ENCODE results near the gene ADAMTS8.

ADAMTS8 gene

GRCh38 chr11:130428316-130429119, at the start of gene ADAMTS8:
TSS of gene ADAMTS8 (minus strand) at chr11:130428609. CDS start at chr11:130428286, 323 bp downstream.
- no peak for DNase-seq

DNA sequence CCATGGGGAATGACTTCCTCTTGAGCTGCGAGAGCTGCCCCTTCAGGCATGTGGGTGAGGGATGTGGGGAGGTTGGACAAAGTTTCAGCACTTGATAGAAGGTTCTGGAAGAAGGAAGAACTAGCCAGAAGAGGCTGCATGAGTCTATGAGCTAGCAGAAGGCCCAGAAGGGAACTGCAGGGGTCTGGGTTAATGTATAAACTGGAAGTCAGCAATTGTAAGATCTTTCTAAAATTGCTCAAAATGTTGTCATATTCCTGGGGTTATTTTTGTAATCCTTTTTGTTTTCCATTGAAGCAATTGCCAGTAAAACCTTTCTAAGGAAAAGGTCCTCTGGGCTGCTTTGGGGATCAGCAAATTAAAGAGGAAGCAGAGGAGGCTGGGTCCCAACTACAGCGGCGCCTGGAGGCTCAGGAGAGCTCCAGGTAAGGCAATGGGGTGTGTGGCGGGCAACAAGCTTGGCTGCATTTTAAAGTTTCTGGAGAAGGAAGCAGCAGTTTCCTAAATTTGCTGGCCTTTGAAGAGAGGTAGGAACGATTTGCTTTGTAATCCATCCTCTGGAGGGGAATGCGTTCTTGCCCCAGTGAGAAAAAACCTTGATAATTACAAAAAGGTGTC, 49.3 kb upstream of the ADAMTS8 start:
- no peak for DNase-seq

DNA sequence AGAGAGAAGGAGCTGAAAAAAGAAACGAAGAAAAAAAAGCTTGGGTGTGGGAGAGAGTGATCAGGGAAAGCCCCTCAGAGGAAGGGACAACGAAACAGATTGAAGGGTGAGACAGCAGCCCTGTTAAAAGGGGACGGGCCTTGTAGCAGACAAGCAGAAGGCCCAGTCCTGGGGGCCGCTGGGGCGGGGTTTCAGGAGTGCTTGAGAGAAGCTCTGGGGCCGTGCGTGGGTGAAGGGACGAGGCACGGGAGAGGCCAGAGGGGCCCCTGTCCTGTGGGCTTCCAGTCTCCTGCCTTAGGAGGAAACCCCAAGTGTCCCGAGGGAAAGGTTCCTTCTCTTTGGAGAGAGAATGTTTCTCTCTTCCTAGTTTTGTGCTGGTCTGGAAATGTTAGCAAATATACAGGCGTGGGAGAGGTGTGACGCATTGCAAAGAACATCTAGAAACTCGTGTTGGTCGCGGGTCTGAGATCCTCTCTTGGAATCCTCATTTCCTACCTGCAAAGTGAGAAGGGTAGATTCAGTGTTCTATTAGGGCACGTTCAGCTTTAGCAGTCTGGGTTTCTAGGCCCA, 48.6 kb upstream of the ADAMTS8 start:
- no peak for DNase-seq

GRCh38 chr11:130476200-130476921, 48.0 kb upstream of the ADAMTS8 start:
- no peak for DNase-seq

- DNase-seq: no peak
These were observed 47.1 kb upstream of the ADAMTS8 start for GRCh38 chr11:130475426-130476053.

DNA sequence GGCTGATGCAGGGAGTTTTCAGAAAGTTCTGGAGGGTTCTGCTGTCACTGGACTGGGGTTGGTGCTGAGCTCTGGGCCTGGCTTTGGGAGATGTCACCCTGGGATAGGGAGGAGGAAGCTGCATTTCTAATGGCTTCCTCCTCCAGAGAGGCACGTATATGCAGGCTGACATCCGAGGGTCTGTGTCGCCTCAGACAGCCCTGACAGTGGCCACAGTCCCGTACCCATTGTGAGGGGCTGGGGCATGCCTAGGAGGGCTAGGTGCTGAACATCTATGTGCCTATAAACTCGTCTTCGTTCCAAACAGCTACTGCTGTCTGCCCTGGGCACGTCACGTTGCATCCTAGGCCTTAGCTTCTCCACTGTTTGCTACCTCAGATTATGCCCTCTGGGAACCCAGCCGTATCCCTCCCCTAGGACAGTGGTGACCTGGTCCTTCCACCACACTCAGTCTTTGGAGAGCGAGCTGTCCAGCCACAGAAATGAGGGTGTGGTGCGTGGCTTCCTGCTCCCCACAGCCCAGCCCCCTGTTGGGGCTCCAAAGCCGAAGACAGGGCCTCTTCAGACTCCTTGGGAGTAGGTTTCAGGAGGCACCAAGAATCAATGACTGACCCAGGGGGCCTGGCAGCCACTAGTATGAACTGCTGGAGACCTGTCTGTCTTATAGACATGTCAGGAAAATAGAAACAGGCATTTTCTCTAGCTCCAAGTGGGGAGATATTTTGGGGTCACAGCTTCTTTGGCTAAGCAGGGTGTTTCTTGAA, 46.4 kb upstream of the ADAMTS8 start:
- DNase-seq: no peak

- no peak for DNase-seq
These were observed 45.5 kb upstream of the ADAMTS8 start for GRCh38 chr11:130473795-130474377.

DNA sequence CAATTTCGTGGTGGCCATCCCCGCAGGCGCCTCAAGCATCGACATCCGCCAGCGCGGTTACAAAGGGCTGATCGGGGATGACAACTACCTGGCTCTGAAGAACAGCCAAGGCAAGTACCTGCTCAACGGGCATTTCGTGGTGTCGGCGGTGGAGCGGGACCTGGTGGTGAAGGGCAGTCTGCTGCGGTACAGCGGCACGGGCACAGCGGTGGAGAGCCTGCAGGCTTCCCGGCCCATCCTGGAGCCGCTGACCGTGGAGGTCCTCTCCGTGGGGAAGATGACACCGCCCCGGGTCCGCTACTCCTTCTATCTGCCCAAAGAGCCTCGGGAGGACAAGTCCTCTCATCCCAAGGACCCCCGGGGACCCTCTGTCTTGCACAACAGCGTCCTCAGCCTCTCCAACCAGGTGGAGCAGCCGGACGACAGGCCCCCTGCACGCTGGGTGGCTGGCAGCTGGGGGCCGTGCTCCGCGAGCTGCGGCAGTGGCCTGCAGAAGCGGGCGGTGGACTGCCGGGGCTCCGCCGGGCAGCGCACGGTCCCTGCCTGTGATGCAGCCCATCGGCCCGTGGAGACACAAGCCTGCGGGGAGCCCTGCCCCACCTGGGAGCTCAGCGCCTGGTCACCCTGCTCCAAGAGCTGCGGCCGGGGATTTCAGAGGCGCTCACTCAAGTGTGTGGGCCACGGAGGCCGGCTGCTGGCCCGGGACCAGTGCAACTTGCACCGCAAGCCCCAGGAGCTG, 44.8 kb upstream of the ADAMTS8 start:
- no peak for DNase-seq

DNA sequence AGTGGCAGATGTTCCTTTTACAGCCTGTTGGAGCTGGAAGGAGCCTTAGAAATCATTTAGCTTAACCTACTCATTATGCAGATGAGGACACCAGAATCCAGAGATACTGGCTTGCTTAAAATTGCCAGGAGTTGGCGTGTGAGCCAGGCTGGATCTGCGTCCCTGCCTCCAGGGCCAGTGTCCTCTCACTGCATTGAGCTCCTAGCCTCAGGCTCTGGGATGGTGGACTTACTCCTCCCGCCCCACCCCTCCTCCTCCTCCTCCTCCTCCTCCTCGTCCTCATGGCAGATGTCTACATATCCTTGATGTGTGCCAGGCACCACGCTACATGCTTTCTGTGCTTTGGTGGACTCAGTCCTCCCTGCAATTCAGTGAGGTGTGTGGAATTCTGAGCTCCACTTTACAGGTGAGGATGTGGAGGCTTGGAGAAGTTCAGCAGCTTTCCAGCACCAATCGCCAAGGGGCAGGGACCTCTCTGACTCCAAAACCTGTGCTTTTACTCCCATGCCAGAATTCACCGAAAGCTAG, 44.1 kb upstream of the ADAMTS8 start:
- no peak for DNase-seq

GRCh38 chr11:130471731-130472433, 43.5 kb upstream of the ADAMTS8 start:
- no peak for DNase-seq

DNA sequence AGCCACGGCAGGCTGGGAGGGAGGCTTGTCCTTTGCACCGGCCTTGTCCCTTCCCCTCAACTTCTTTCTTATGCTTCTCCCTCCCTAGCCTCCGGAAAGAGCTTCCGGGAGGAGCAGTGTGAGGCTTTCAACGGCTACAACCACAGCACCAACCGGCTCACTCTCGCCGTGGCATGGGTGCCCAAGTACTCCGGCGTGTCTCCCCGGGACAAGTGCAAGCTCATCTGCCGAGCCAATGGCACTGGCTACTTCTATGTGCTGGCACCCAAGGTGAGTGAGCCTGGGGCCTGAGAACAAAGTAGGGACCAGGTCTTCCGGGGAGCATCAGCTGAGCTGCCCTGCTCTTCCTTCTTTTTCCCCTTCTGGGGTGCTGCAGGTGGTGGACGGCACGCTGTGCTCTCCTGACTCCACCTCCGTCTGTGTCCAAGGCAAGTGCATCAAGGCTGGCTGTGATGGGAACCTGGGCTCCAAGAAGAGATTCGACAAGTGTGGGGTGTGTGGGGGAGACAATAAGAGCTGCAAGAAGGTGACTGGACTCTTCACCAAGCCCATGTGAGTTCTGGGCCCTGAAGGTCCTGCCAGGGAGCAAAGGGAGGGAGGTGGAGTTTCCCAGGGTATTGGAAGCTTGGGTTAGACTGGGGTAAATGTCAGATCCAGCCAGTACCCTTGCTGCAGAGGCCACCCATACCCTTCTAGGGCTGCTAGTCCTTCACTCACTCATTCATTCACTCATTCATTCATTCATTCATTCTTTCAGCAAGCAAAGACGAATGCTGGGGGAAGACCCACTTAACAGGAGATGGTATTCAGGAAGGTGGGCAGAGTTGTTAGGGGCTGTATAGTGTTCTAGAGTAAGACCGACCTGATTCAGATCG, 42.7 kb upstream of the ADAMTS8 start:
- DNase-seq: no peak

DNA sequence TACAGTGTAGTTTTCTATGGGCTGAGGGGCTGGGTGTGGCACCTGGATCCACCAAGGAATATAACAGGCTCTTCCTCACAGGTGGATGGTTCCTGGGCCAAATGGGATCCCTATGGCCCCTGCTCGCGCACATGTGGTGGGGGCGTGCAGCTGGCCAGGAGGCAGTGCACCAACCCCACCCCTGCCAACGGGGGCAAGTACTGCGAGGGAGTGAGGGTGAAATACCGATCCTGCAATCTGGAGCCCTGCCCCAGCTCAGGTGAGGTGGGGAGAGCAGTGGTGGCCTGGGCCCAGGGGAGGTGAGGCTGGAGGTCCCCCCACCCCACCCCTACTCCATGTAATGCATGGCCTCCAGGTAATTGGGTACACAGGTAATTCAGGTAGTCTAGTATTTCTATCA, 40.8 kb upstream of the ADAMTS8 start:
- no peak for DNase-seq

- DNase-seq: no peak
These were observed 38.9 kb upstream of the ADAMTS8 start for GRCh38 chr11:130467116-130467900.

GRCh38 chr11:130465263-130465662, 36.9 kb upstream of the ADAMTS8 start:
- no peak for DNase-seq

- DNase-seq: no peak
These were observed 35.9 kb upstream of the ADAMTS8 start for GRCh38 chr11:130464291-130464812.

DNA sequence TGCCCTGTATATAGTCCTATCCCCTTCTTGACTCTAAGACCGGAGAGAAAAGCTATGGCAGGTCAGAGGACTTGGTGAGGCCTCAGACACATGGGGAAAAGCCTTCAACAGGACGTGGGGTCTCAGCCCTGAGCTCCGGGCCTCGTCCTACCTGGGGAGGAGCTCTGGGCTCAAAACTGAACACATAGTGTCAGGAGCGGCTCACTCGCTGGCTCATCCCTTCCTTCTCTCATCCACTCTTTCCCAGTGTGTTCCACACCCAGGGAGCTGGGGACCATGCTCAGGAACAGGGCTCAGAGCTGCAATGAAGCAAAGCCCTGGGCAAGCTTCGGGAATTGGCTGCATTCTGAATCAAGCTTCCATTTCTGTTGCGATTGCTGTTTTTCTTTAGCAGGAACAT, 34.5 kb upstream of the ADAMTS8 start:
- no peak for DNase-seq

- no peak for DNase-seq
These were observed 33.9 kb upstream of the ADAMTS8 start for GRCh38 chr11:130462101-130462885.

Measured in CD4-positive, alpha-beta T cell treated with Interleukin-10 for 1 hour (primary cell).